Gastroesophageal sphincter (tissue), 4 donors: Measurements from ENCODE around the gene ALOX5AP. TPM values are rescaled to one million over a fixed set of nuclear protein-coding genes. Genes with fewer than 3 reads are reported as not detected.
A peak's percentile ranks its signal among the peaks of the same experiment; 100 is the strongest.

Source experiments
- ATAC-seq: fragments of 150-250 bp; one replicate; pipeline ENCODE4 v1.9.1; 2016; ENCODE audit warnings: mild to moderate bottlenecking, moderate library complexity
- H3K27ac ChIP-seq, 4 donors: fragments of 200-600 bp; sonication (generic) in 3 of 4; 1 replicate in 3 of 4; 2 replicates in 1 of 4; pipeline ENCODE4 v1.5.1; 2016 to 2019
- H3K27me3 ChIP-seq: fragments of 200-600 bp; sonication (generic); one replicate; pipeline ENCODE4 v1.5.1; 2019
- H3K36me3 ChIP-seq, 2 donors: fragments of 200-600 bp; sonication (generic); one replicate each; pipeline ENCODE4 v1.5.1; 2019; ENCODE audit warnings: control low read depth in 1 of 2
- H3K4me1 ChIP-seq, 3 donors: fragments of 200-600 bp; sonication (generic); 1 replicate in 2 of 3; 2 replicates in 1 of 3; pipeline ENCODE4 v1.5.1; 2016 to 2019; ENCODE audit warnings: control low read depth in 2 of 3
- H3K4me3 ChIP-seq, 2 donors: fragments of 200-600 bp; sonication (generic); one replicate each; pipeline ENCODE4 v1.5.1; 2019; ENCODE audit warnings: mild to moderate bottlenecking in 1 of 2, moderate library complexity in 1 of 2
- H3K9me3 ChIP-seq, 3 donors: fragments of 200-600 bp; sonication (generic); one replicate each; pipeline ENCODE4 v1.5.1; 2017 to 2019; ENCODE audit warnings: control low read depth in 2 of 3
- CTCF ChIP-seq, 4 experiments: fragments of 200-600 bp in 2 of 4; fragments of 450-650 bp in 2 of 4; sonication (generic) in 1 of 4; IDR thresholded peaks; one replicate each; pipeline ENCODE4 v1.5.1; 2017 to 2019; ENCODE audit warnings: antibody characterized with exemption in 4 of 4, mild to moderate bottlenecking in 2 of 4, moderate library complexity in 2 of 4
- EP300 ChIP-seq: sonication (generic); formaldehyde crosslinking; IDR thresholded peaks from one replicate; pipeline ENCODE4 v1.6.1; 2017; ENCODE audit warnings: antibody characterized with exemption, mild to moderate bottlenecking
- POLR2A ChIP-seq, 2 donors: fragments of 450-650 bp; IDR thresholded peaks; one replicate each; pipeline ENCODE4 v1.6.1; 2017; ENCODE audit warnings: antibody characterized with exemption in 2 of 2, mild to moderate bottlenecking in 2 of 2, moderate library complexity in 1 of 2
- POLR2AphosphoS5 ChIP-seq: sonication (generic); formaldehyde crosslinking; IDR thresholded peaks from one replicate; pipeline ENCODE4 v1.6.1; 2017; ENCODE audit warnings: antibody characterized with exemption
- WGBS, 2 donors: methylation state at CpG; one replicate each; pipeline ENCODE4 v1.1.5; 2018; ENCODE audit warnings: low coverage in 1 of 2; 5-methylcytosine and 5-hydroxymethylcytosine counted together
- total RNA-seq, 4 donors: library from RNA; depleted of rRNA; stranded (reverse); fragments of >200 nt; gene quantifications; one replicate each; pipeline ENCODE4 v1.1.0, GENCODE V29; 2016

The ALOX5AP gene
- total RNA-seq, 4 donors from 2014 or later: 5.6 to 34.7 (median 19.7) TPM

- no CpG with 5 or more reads among the region's 5 CpGs for WGBS, 2 donors
Observed at GRCh38 chr13:30803749-30804148, 68.4 kb downstream of the ALOX5AP start.

GRCh38 chr13:30804474-30804873 is 69.1 kb downstream of the ALOX5AP start:
- WGBS, 2 donors: 95 to 100% methylated on average over 2 to 5 of the region's 5 CpGs
- Histone ChIP-seq H3K27me3 (no peaks in the 10 kb centered on the region), H3K36me3 (no peaks in the 10 kb centered on the region), H3K27ac (peak overlapping the region in 1 of 4 donors; percentile 78), H3K9me3 (no peaks in the 10 kb centered on the region), H3K4me1 (peaks cover 0 to 43% (median 7%) of the 10 kb centered on the region in 3 donors), H3K4me3 (no peak overlapping the region)
- no peak for ATAC-seq
- no peak for TF ChIP-seq POLR2AphosphoS5
- TF ChIP-seq POLR2A (IDR thresholded peaks at IDR 0.05): no peak
- TF ChIP-seq CTCF (IDR thresholded peaks at IDR 0.05): peak in 1 of 4 experiments; percentile 30

More at GRCh38 chr13:30803749-30804148, 68.4 kb downstream of the ALOX5AP start:
- peaks cover 0 to 43% (median 7%) of the 10 kb centered on the region in 3 donors for H3K4me1 ChIP-seq
- ATAC-seq: no peak
- TF ChIP-seq CTCF (IDR thresholded peaks at IDR 0.05) (no peak), POLR2AphosphoS5 (no peak), EP300 (no peak), POLR2A (IDR thresholded peaks at IDR 0.05) (no peak)
- peak overlapping the region in 3 of 4 donors; percentile 56 to 78 (median 61) for H3K27ac ChIP-seq
- H3K9me3 ChIP-seq: no peaks in the 10 kb centered on the region
- H3K36me3 ChIP-seq: no peaks in the 10 kb centered on the region
- no peaks in the 10 kb centered on the region for H3K27me3 ChIP-seq
- peak overlapping the region in 1 of 2 donors; percentile 44 for H3K4me3 ChIP-seq

- Histone ChIP-seq H3K36me3 (no peaks in the 10 kb centered on the region), H3K4me1 (peaks cover 0 to 43% (median 7%) of the 10 kb centered on the region in 3 donors), H3K9me3 (no peaks in the 10 kb centered on the region), H3K27ac (peak overlapping the region in 2 of 4 donors; percentile 38 to 78), H3K27me3 (no peaks in the 10 kb centered on the region), H3K4me3 (no peak overlapping the region)
- TF ChIP-seq POLR2A (IDR thresholded peaks at IDR 0.05) (no peak), POLR2AphosphoS5 (no peak), EP300 (no peak), CTCF (IDR thresholded peaks at IDR 0.05) (no peak)
- ATAC-seq: no peak
- 63 to 74% methylated on average over 3 to 4 of the region's 4 CpGs for WGBS, 2 donors
Observed at GRCh38 chr13:30805132-30805537, 69.8 kb downstream of the ALOX5AP start.

- TF ChIP-seq POLR2AphosphoS5: no peak
- TF ChIP-seq POLR2A (IDR thresholded peaks at IDR 0.05): no peak
- no peak for TF ChIP-seq CTCF (IDR thresholded peaks at IDR 0.05)
- Histone ChIP-seq H3K4me3 (no peak overlapping the region), H3K36me3 (no peaks in the 10 kb centered on the region), H3K9me3 (no peaks in the 10 kb centered on the region), H3K27ac (peak overlapping the region in 2 of 4 donors; percentile 38 to 78), H3K4me1 (peaks cover 0 to 43% (median 7%) of the 10 kb centered on the region in 3 donors), H3K27me3 (no peaks in the 10 kb centered on the region)
- ATAC-seq: no peak
- WGBS, 2 donors: 40% methylated on average over 1 of the region's 7 CpGs; no CpG with 5 or more reads in 1 of the 2 donors
Observed at GRCh38 chr13:30805603-30806011, 70.3 kb downstream of the ALOX5AP start.

GRCh38 chr13:30806784-30807183 is 71.4 kb downstream of the ALOX5AP start:
- Histone ChIP-seq H3K27ac (no peak overlapping the region), H3K4me1 (peaks cover 0 to 43% (median 7%) of the 10 kb centered on the region in 3 donors), H3K9me3 (no peaks in the 10 kb centered on the region), H3K36me3 (no peaks in the 10 kb centered on the region), H3K27me3 (no peaks in the 10 kb centered on the region), H3K4me3 (no peak overlapping the region)
- ATAC-seq: no peak
- 14 to 19% methylated on average over 3 of the region's 3 CpGs for WGBS, 2 donors
- TF ChIP-seq POLR2A (IDR thresholded peaks at IDR 0.05): no peak
- TF ChIP-seq POLR2AphosphoS5: no peak
- TF ChIP-seq CTCF (IDR thresholded peaks at IDR 0.05): no peak
- no peak for TF ChIP-seq EP300
